PC-9 (cell line): Measurements from ENCODE around the gene LRRTM4.

Experiments used
- EZH2 ChIP-seq: fragments of 200-600 bp; sonication (generic); IDR thresholded peaks from 2 replicates; pipeline ENCODE4 v1.8.0; 2017; ENCODE audit warnings: antibody characterized with exemption, low read depth
- TF ChIP-seq, protein P1 (sequence below): fragments of 200-600 bp; sonication (generic); conservative IDR thresholded peaks from 2 replicates; pipeline ENCODE4 v1.6.1; 2017; ENCODE audit warnings: mixed run types, antibody characterized with exemption, mild to moderate bottlenecking, moderate library complexity

DNA sequence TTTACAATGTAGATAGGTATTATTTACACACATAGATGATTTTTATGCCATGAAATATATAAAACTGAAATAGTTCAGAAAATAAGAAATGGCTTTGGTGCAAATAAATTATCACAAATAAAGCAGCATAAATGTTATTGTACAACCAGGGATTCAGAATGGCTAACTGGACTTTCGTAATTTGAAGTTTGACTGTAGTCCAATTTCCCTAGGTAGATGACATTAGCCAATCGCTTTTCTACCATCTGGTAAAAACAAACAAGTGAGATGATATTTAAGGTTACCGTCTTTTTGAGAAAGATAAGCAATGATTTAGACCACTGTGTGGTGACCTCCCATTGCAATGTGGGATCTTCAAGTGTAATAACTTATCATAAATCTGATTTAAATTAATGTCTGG is 400.7 kb downstream of the LRRTM4 start:
- TF ChIP-seq, protein P1, sequence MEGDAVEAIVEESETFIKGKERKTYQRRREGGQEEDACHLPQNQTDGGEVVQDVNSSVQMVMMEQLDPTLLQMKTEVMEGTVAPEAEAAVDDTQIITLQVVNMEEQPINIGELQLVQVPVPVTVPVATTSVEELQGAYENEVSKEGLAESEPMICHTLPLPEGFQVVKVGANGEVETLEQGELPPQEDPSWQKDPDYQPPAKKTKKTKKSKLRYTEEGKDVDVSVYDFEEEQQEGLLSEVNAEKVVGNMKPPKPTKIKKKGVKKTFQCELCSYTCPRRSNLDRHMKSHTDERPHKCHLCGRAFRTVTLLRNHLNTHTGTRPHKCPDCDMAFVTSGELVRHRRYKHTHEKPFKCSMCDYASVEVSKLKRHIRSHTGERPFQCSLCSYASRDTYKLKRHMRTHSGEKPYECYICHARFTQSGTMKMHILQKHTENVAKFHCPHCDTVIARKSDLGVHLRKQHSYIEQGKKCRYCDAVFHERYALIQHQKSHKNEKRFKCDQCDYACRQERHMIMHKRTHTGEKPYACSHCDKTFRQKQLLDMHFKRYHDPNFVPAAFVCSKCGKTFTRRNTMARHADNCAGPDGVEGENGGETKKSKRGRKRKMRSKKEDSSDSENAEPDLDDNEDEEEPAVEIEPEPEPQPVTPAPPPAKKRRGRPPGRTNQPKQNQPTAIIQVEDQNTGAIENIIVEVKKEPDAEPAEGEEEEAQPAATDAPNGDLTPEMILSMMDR: no peak
- TF ChIP-seq EZH2: no peak
